PFSK-1 (cell line): Measurements from ENCODE around the gene GALNT18.
A peak's percentile ranks its signal among the peaks of the same experiment; 100 is the strongest.

Experiments used
- FOXP2 ChIP-seq: optimal IDR thresholded peaks from 2 replicates; pipeline ENCODE3; 2011; ENCODE audit warnings: borderline replicate concordance, control low read depth, inconsistent platforms; ENCODE audit not compliant: insufficient read depth; ENCODE audit errors: extremely low read length, extremely low read depth
- POLR2AphosphoS5 ChIP-seq: IDR thresholded peaks from 2 replicates; pipeline ENCODE4 v1.6.1; 2012; ENCODE audit warnings: low read depth, mild to moderate bottlenecking, control low read depth, low read length, moderate library complexity
- REST ChIP-seq, 2 experiments: IDR thresholded peaks; 2 replicates each; pipeline versions ENCODE4 v1.6.1 to v1.8.0; 2011 to 2012; ENCODE audit warnings: low read depth in 2 of 2, low read length in 2 of 2, control low read depth in 1 of 2, inconsistent platforms in 1 of 2, mild to moderate bottlenecking in 1 of 2, moderate library complexity in 1 of 2; ENCODE audit not compliant: insufficient read depth in 1 of 2
- SIN3A ChIP-seq: IDR thresholded peaks from 2 replicates; pipeline ENCODE4 v1.6.1; 2012; ENCODE audit warnings: mild to moderate bottlenecking, low read length, moderate library complexity, borderline replicate concordance; ENCODE audit not compliant: insufficient read depth
- TAF1 ChIP-seq: IDR thresholded peaks from 2 replicates; pipeline ENCODE4 v1.6.1; 2012; ENCODE audit warnings: low read length, control low read depth, borderline replicate concordance; ENCODE audit not compliant: insufficient read depth

Gene GALNT18

GRCh38 chr11:11467312-11467711 is 154.5 kb downstream of the GALNT18 start:
- no peak for TF ChIP-seq FOXP2
- TF ChIP-seq SIN3A: no peak
- TF ChIP-seq REST (IDR thresholded peaks at IDR 0.05; ENCODE audit: insufficient read depth in 1 of 2, low read depth in 2 of 2, low read length in 2 of 2): no peak
- TF ChIP-seq POLR2AphosphoS5: no peak
- TF ChIP-seq TAF1: no peak

GRCh38 chr11:11464555-11464954 is 157.2 kb downstream of the GALNT18 start:
- no peak for TF ChIP-seq REST (IDR thresholded peaks at IDR 0.05; ENCODE audit: insufficient read depth in 1 of 2, low read depth in 2 of 2, low read length in 2 of 2)
- no peak for TF ChIP-seq SIN3A
- no peak for TF ChIP-seq FOXP2
- no peak for TF ChIP-seq TAF1
- TF ChIP-seq POLR2AphosphoS5: no peak

GRCh38 chr11:11463405-11463804 is 158.4 kb downstream of the GALNT18 start:
- TF ChIP-seq TAF1: no peak
- TF ChIP-seq FOXP2: peak; percentile 92

- TF ChIP-seq REST (IDR thresholded peaks at IDR 0.05; ENCODE audit: insufficient read depth in 1 of 2, low read depth in 2 of 2, low read length in 2 of 2) (no peak), FOXP2 (no peak), POLR2AphosphoS5 (no peak), TAF1 (no peak), SIN3A (no peak)
Measured at GRCh38 chr11:11461473-11461872, 160.3 kb downstream of the GALNT18 start.

GRCh38 chr11:11459578-11459977 is 162.2 kb downstream of the GALNT18 start:
- no peak for TF ChIP-seq TAF1
- TF ChIP-seq SIN3A: no peak
- no peak for TF ChIP-seq POLR2AphosphoS5
- no peak for TF ChIP-seq REST (IDR thresholded peaks at IDR 0.05; ENCODE audit: insufficient read depth in 1 of 2, low read depth in 2 of 2, low read length in 2 of 2)
- TF ChIP-seq FOXP2: no peak
